Cardiac fibroblast (primary cell): ENCODE measurements around the gene ASPA.

ENCODE experiments used
- DNase-seq, 2 donors: peaks; one replicate each; pipeline versions ENCODE4 v3.0.0 to v3.0.0-alpha.2; 2010; ENCODE audit warnings: low read depth in 2 of 2
- H3K4me3 ChIP-seq, 2 donors: replicated peaks in 1 of 2; 1 replicate in 1 of 2; 2 replicates in 1 of 2; pipeline ENCODE4 v1.5.1; 2011; ENCODE audit warnings: low read depth in 2 of 2, low read length in 2 of 2, mild to moderate bottlenecking in 2 of 2, moderate library complexity in 1 of 2
- CTCF ChIP-seq: IDR thresholded peaks from one replicate; pipeline ENCODE4 v1.5.1; 2011; ENCODE audit warnings: low read depth, mild to moderate bottlenecking, low read length, inconsistent platforms

The ASPA gene

GRCh38 chr17:3543453-3543852 is 67.7 kb downstream of the ASPA start:
- no peak overlapping the region for H3K4me3 ChIP-seq
- DNase-seq, result no peak
- TF ChIP-seq CTCF, result no peak

- no peak overlapping the region for H3K4me3 ChIP-seq
- TF ChIP-seq CTCF, result no peak
- no peak for DNase-seq
Observed at GRCh38 chr17:3544365-3544764, 68.6 kb downstream of the ASPA start.

GRCh38 chr17:3545151-3545550 is 69.4 kb downstream of the ASPA start:
- no peak for TF ChIP-seq CTCF
- no peak overlapping the region for H3K4me3 ChIP-seq
- DNase-seq, result no peak

GRCh38 chr17:3546521-3546920 is 70.7 kb downstream of the ASPA start:
- H3K4me3 ChIP-seq, result no peak overlapping the region
- no peak for TF ChIP-seq CTCF
- DNase-seq, result no peak

- no peak for TF ChIP-seq CTCF
- no peak for DNase-seq
Observed at GRCh38 chr17:3546997-3547396, 71.2 kb downstream of the ASPA start.

GRCh38 chr17:3547628-3548027 is 71.8 kb downstream of the ASPA start:
- TF ChIP-seq CTCF, result no peak
- no peak overlapping the region for H3K4me3 ChIP-seq
- no peak for DNase-seq

More at GRCh38 chr17:3546997-3547396, 71.2 kb downstream of the ASPA start:
- no peak overlapping the region for H3K4me3 ChIP-seq

GRCh38 chr17:3549610-3550162 is 73.9 kb downstream of the ASPA start:
- DNase-seq, result no peak
- H3K4me3 ChIP-seq, result no peak overlapping the region
- TF ChIP-seq CTCF, result no peak
